ENCODE measurements around the gene PDIA5.

PDIA5 gene

DNA sequence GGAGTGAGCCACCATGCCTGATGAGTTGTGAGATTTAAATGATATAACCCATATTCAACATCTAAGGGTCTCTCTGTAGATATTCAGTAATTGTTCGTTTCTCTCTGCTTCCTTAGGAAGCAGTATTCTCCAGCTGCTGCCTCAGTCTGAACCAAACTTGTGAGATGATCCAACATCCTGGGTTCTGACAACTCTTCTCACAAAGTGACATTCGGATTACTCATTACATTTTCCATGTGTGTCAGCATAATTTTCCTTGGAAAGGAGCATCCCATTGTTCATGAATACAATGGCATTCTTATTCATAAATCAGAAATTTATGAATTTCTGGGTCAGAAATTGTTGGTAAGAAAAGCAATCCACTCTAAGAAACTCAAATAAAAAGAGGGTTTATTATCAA is 119.9 kb downstream of the PDIA5 start:
- no peak for DNase-seq

GRCh38 chr3:123188058-123188457 is 121.2 kb downstream of the PDIA5 start:
- no peak for DNase-seq

- no peak for DNase-seq
Measured at GRCh38 chr3:123193448-123194101, 126.8 kb downstream of the PDIA5 start.

DNA sequence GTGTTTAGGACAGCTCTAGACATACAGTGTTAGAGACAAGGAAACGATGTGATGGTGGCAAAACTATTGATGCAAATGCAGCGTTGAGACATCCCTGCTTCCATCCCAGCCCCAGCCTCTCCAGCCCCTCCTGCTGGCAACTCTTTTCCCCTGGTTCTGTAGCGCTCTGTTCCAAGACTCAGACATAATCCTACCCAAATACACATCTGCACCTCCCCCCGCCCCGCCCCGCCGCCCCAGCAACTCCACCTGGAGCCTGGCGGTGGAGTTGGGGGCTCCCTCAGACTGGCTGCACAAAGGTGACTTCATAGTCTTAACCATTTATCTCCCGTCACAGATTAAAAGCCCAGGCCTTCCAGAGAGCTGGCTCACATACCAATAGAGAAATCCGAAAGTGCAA is 127.7 kb downstream of the PDIA5 start:
- DNase-seq, result no peak

DNA sequence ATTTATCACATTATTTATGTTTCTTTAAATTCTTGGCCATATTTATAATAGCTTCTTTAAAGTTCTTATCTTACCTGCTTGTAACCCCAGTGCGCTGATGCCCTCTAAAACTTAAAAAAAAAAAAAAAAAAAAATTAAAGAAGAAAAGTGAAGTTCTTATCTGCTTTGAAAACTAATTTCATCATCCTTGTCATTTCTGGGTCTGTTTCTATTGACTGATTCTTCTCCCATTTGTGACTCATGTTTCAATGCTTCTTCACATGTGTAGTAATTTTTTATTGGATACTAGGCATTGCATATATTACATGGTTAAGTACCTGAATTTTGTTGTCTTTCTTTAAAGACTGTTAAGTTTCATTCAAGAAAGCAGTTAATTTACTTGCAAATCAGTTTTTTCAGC is 131.5 kb downstream of the PDIA5 start:
- DNase-seq, result no peak

DNA sequence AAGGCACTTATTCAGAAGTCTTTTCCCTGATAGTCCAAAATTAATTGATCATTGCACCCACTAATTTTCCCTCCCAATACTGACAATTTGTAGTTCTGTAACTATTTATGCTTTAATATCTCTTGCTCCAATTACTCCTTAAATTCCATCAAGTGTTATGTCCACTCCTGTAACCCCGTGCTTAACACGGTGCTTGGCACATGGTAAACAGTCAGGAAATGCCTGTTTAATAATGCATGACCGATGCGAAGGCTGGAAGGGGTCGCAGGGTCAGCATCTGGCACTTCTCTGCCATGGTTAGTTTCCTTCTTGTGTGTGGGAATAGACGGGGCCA is 134.4 kb downstream of the PDIA5 start:
- no peak for DNase-seq

- peak; percentile 98 for DNase-seq
Measured at GRCh38 chr3:123201557-123202427, 135.0 kb downstream of the PDIA5 start, which contains the start of gene SEC22A. Gene SEC22A (plus strand): TSS chr3:123201943. CDS start chr3:123209218, 7,275 bp downstream.

GRCh38 chr3:123202451-123202850 is 135.6 kb downstream of the PDIA5 start:
- DNase-seq, result peak; percentile 9

Measured in central memory CD4-positive, alpha-beta T cell (primary cell).